GM18498 (cell line): ENCODE data around the gene CPVL.
A peak's percentile ranks its signal among the peaks of the same experiment; 100 is the strongest.
"Not testable (repeated sequence)": the region's sequence is repeated elsewhere in the genome, so short reads cannot be mapped to it uniquely, and the experiment has no call there.

Experiments used
- ATAC-seq: cut with Tn5 transposase; IDR thresholded peaks from one replicate; pipeline ENCODE4 v1.9.1; 2021; ENCODE audit warnings: mild to moderate bottlenecking, moderate library complexity; ENCODE audit not compliant: unreplicated experiment

The CPVL gene

GRCh38 chr7:29120955-29121354 is 25.4 kb downstream of the CPVL start:
- no peak for ATAC-seq

GRCh38 chr7:29119538-29119937 is 26.8 kb downstream of the CPVL start:
- ATAC-seq, result no peak

- ATAC-seq, result no peak
These were observed 29.8 kb downstream of the CPVL start for GRCh38 chr7:29116361-29117200.

- no peak for ATAC-seq
These were observed 30.6 kb downstream of the CPVL start for GRCh38 chr7:29115753-29116152.

GRCh38 chr7:29115130-29115687 is 31.1 kb downstream of the CPVL start:
- no peak for ATAC-seq

- ATAC-seq, result not testable (repeated sequence)
These were observed 32.1 kb downstream of the CPVL start for GRCh38 chr7:29114266-29114665.

- ATAC-seq, result no peak
These were observed 32.8 kb downstream of the CPVL start for GRCh38 chr7:29113384-29114102.

- no peak for ATAC-seq
These were observed 33.6 kb downstream of the CPVL start for GRCh38 chr7:29112721-29113120.

- no peak for ATAC-seq
These were observed 36.4 kb downstream of the CPVL start for GRCh38 chr7:29109899-29110298.

- no peak for ATAC-seq
These were observed 37.0 kb downstream of the CPVL start for GRCh38 chr7:29109358-29109757.

- no peak for ATAC-seq
These were observed 39.3 kb downstream of the CPVL start for GRCh38 chr7:29107056-29107455.

- ATAC-seq, result no peak
These were observed 39.7 kb downstream of the CPVL start for GRCh38 chr7:29106669-29106988.

- peak; percentile 80 for ATAC-seq
These were observed 40.3 kb downstream of the CPVL start for GRCh38 chr7:29105752-29106668.

- no peak for ATAC-seq
These were observed 41.1 kb downstream of the CPVL start for GRCh38 chr7:29105191-29105590.

GRCh38 chr7:29102558-29103151 is 43.7 kb downstream of the CPVL start:
- ATAC-seq, result no peak

GRCh38 chr7:29100924-29101323 is 45.4 kb downstream of the CPVL start:
- ATAC-seq, result no peak

GRCh38 chr7:29099896-29100847 is 46.2 kb downstream of the CPVL start:
- no peak for ATAC-seq

GRCh38 chr7:29096446-29096730 is 49.9 kb downstream of the CPVL start:
- ATAC-seq, result no peak

- ATAC-seq, result no peak
These were observed 50.5 kb downstream of the CPVL start for GRCh38 chr7:29095631-29096445.
